Stimulated activated CD8-positive, alpha-beta memory T cell treated with anti-CD3 and anti-CD28 coated beads, Interleukin-4, amount 100 ng/mL, for 4 hours (primary cell): Measurements from ENCODE around the gene PRRT1.
"Not testable (repeated sequence)": the region's sequence is repeated elsewhere in the genome, so short reads cannot be mapped to it uniquely, and the experiment has no call there.

Experiments used
- DNase-seq, 2 donors: peaks; one replicate each; pipeline ENCODE4 v3.0.0-alpha.2; 2020; ENCODE audit warnings: low read depth in 2 of 2, low spot score in 1 of 2

The PRRT1 gene

DNA sequence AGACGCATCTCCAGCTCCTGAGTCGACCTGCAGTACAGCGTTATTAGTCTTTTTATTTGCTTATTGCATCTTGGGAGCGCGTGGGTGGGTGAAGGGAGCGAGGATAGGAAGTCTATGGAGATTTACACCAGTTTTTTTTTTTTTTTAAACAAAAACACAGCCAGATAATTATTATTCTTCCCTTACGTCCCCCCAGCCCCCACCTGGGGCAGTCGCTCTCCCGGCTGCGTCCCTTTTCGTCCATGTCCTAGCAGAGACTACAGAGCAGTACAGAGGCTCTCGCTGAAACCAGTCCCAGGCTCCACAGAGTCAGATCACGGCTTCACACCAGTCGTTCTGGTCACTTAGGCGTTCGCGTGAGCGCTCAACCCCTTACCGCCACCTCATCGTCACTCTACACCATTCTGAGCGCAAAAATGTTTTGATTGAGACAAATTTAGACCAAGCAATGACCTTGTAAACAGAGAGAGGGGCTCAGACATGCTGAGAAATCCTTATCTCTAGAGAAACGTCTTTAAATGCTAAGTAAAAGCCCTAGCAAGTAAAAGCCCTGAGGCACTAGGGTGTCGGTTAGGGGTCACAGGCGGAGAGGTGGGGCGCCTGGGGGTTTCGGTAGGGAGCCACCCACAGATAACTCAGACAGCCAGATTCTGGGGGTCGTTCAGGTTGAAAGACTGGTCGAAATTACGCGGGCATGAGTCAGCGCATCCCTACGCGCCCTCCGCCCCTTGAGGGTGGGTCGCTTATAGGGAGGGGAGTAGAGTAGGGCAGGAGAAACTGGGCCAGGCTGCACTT is 1.2 kb upstream of the PRRT1 start:
- no peak for DNase-seq

- DNase-seq = no peak
Observed at GRCh38 chr6:32151181-32151862, 417 bp downstream of the PRRT1 start.

- no peak for DNase-seq
Observed at GRCh38 chr6:32149932-32150870, 1.5 kb downstream of the PRRT1 start.

GRCh38 chr6:32149092-32149755 is 2.5 kb downstream of the PRRT1 start:
- no peak for DNase-seq

DNA sequence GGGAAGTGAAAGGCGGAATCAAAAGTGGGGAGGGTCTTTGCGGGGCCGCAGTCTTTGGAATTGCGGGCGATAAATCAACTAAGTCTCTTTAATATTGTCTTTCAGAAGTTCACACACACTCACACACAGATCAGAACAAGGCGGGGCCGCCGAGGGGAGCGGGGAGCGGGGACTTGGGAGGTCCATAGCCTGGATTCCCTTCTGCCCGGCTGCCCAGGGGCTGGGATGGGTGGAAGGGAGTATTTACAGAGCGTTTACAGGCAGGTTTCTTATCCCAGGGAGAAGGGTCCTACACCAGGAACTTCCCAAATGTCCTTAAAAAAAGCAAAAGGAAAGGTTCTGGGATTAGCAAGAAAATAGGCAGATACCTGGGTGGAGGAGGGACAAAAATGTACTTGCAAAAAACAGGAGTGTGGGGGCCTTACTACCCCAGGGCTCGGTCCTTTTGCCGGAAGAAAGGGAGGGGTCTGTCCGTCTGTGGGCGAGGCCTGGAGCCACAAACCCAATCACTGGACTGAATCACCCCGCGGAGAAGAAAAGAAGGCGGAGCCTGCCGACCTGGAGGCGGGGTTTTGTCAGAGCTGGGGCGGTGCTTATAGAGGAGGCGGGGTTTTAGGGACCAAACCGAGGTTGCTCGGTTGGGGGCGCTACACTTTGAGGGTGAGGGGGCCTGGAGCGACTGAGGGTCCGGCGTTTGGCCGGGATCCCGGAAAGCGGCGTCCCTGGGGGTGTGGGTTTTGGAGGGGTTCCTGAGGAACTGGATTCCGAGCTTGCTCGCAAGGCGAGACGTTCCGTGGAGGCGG is 3.2 kb downstream of the PRRT1 start:
- DNase-seq = peak; percentile 25 to 30

DNA sequence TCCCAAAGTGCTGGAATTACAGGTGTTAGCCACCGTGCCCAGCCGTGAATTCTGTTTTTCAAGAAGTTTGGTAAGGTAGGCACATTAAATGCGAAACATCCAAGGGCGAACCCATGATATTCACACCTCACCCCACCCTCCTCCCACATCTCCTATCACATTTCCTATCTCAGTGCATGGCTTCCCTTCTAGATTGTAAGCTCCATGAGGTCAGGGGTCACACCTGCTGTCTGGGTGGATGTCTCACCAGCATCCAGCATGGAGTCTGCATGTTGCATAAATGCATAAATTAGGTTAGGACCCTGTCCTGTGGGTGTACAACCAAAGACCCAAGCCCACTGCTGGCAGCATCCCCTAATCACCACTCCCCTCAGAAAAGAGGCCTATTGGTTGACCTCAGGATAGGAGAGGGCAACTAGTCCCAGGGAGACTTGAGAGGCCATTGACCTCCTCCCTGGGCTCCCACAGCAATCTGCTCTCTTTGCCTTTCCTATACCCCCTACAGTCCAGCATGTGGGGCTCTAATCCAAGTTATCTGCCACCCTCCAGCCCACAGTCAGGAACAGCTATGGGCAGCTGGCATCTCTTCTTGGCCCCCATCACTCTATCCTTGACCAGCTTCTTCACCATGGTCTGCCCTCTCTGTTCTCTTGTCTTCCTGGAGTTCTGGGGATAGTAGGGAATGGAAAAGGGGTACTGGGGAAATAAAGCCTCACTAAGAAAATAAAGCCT is 4.2 kb downstream of the PRRT1 start:
- no peak for DNase-seq

GRCh38 chr6:32146687-32147086 is 5.1 kb downstream of the PRRT1 start:
- DNase-seq = no peak

DNA sequence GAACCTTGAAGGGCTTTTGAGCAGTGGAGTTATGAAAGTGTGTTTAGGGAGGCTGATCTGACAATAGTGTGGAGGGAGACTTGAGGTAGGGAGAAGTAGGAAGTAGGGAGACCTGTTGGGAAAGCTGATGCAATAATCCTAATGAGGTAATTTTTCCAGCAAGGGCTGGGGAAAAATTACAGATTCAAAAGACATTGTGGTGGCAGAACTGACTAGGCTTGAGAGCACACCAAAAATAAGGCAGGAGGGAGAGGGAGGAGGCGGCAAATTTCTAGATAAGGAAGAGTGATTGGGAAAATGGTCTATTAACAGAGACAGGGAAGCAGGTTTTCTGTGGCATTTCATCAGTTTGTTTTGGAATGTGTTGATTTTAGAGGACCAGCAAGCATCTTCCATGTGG is 5.5 kb downstream of the PRRT1 start:
- DNase-seq = no peak

- not testable (repeated sequence) for DNase-seq
Observed at GRCh38 chr6:32144238-32144637, 7.5 kb downstream of the PRRT1 start.

DNA sequence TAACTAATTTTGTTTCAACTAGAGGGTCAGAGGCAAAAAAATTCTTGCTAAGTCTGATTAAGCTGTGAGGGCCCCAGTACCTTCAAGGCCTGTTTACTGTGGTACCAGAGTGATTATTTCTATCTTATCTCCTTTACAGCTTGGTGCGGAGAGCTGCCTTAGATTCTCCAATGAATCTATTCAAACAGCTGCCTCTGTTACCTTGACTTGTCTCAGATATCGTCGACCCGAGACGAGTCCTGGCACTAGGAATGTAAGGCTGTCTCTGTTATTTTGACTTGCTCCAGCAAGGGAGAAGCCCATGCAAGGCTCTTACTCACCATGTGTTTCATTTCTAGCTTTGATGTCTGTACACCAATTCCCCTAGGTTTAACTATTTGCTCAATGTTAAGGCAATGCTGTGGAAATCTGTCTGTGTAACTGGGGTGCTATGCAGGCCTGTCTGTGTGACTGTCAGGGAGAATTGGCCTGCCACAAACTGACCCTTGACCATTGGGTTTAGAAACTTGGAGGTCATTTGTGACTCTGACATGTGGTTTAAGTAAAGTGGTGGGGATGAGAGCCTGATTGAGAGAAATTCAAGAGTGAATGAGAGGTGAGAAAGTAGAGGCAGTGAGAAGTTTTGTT is 11.2 kb downstream of the PRRT1 start:
- DNase-seq = no peak

- DNase-seq = no peak
Observed at GRCh38 chr6:32139590-32139989, 12.1 kb downstream of the PRRT1 start.

DNA sequence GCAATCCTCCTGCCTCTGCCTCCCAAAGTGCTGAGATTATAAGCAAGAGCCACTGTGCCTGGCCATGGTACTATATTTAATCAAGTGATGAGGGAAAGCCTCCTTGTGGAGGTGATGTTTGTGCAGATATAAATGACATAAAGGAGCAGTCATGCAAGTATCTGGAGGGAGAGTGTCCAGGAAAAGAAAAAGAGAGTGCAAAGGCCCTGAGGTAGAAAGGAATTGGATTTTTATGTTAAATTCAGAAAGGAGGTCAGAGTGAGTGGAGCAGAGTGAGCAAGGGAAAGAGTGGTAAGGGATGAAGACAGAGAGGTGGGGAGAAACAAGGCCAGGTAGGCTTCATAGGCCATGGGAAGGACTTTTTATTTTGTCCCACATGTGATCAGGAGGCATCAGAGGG is 14.3 kb downstream of the PRRT1 start:
- no peak for DNase-seq

DNA sequence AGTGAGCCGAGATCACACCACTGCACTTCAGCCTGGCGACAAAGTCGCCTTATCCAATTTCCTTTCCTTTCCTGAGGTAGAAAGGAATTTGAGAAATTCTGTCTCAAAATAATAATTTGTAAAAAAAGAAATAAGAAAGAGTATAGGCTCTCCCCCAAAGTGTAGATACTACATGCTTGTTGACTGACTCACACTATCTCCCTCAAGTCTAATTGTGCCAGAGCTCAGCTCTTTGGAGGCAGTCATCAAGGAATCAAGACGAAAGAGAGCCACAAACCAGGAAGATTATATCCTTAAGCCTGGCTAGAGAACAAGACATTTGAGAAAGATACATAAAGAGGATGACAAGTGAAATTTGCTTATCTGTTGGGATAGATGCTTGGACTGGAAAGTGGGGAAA is 18.0 kb downstream of the PRRT1 start:
- DNase-seq = no peak

DNA sequence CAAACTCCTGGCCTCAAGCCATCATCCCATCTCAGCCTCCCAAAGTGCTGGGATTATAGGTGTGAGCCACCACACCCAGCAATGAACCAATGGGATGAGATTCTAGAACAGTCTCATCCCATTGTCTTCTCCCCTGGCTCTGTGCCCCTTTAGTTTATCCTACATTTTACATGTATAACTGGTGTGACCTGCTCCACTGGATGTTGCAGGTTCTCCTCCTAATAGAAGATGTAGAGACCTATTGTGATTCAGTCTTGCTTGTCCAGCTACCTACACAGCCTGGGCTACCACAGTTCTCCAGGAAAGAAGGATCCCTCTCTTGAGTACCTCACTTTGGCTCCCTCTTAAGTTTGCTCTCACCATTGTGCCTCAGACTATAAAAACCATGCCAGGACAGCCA is 19.6 kb downstream of the PRRT1 start:
- no peak for DNase-seq

DNA sequence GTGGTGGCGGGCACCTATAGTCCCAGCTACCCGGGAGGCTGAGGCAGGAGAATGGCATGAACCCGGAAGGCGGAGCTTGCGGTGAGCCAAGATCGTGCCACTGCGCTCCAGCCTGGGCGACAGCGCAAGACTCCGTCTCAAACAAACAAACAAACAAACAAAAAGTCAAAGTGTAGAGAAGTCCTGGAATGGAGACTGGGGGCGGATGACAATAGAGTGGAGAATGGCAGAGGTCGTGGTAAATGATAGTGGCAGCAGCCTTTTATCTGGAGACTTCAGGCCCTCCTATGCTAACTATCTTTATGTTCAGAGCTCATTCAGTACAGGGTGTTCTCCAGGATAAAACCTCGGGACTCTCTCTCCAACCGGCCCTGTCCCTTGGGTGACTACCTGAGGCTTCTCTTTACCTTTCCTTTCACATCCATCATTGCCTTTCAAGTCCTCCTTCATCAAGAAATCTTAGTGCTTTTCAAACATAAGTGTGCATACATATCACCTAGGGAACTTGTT is 20.2 kb downstream of the PRRT1 start:
- DNase-seq = no peak

GRCh38 chr6:32129297-32130088 is 22.2 kb downstream of the PRRT1 start:
- DNase-seq = no peak

DNA sequence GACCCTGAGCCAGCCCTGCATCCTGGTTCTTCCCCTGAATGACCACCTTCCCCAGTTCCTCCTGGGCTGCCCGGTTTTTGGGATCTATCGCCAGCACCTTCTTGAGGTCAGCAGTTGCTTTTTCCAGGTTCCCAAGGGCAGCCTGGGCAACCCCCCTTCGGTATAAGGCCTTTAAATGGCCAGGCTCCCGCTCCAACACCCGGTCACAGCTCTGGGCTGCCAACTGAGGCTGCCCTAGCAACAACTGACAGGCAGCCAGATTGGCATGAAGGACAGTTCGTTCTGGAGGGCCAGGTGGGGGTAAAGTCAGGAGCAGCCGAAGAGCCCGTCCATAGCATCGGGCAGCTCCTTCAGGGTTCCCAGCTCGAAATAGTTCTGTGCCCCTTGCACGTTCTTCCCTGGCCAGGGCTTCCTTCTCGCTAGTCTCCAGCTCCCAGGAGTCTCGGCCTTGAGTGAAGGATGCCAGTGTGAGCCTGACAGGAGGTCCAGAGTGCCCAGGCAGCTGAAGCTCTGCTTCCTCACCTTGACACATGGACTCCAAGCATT is 22.9 kb downstream of the PRRT1 start:
- no peak for DNase-seq
